Mucosa of rectum (tissue), 2 donors: Measurements from ENCODE around the gene UNC13C.

Experiments
- H3K27ac ChIP-seq, 2 donors: one replicate each; pipeline ENCODE4 v1.7.0; 2013; ENCODE audit warnings: inconsistent platforms in 2 of 2, low read depth in 2 of 2, low read length in 2 of 2
- H3K27me3 ChIP-seq, 2 donors: one replicate each; pipeline ENCODE4 v1.7.0; 2013; ENCODE audit warnings: low read length in 2 of 2; ENCODE audit not compliant: control insufficient read depth in 2 of 2, insufficient read depth in 2 of 2
- H3K36me3 ChIP-seq, 2 donors: one replicate each; pipeline ENCODE4 v1.7.0; 2013; ENCODE audit warnings: low read length in 2 of 2; ENCODE audit not compliant: control insufficient read depth in 2 of 2, insufficient read depth in 2 of 2
- H3K4me1 ChIP-seq, 2 donors: one replicate each; pipeline ENCODE4 v1.7.0; 2013; ENCODE audit warnings: low read length in 2 of 2, mild to moderate bottlenecking in 1 of 2; ENCODE audit not compliant: control insufficient read depth in 2 of 2, insufficient read depth in 2 of 2
- H3K4me3 ChIP-seq, 2 donors: one replicate each; pipeline ENCODE4 v1.7.0; 2013; ENCODE audit warnings: low read length in 2 of 2
- H3K9ac ChIP-seq, 2 donors: one replicate each; pipeline ENCODE4 v1.7.0; 2013; ENCODE audit warnings: low read length in 2 of 2, low read depth in 1 of 2, mild to moderate bottlenecking in 1 of 2
- H3K9me3 ChIP-seq, 2 donors: one replicate each; pipeline ENCODE4 v1.7.0; 2013; ENCODE audit warnings: low read length in 2 of 2; ENCODE audit not compliant: control insufficient read depth in 2 of 2
- donor health status: healthy.
- donor health status: Normal muscosa, but diverticular disease.

Gene UNC13C

GRCh38 chr15:54017251-54017650 lies 39.0 kb downstream of the UNC13C start:
- H3K36me3 ChIP-seq: no peaks in the 10 kb centered on the region
- H3K4me3 ChIP-seq: no peak overlapping the region
- H3K9ac ChIP-seq: no peak overlapping the region
- no peaks in the 10 kb centered on the region for H3K27me3 ChIP-seq
- no peaks in the 10 kb centered on the region for H3K9me3 ChIP-seq
- no peak overlapping the region for H3K27ac ChIP-seq
- no peaks in the 10 kb centered on the region for H3K4me1 ChIP-seq

GRCh38 chr15:54017959-54018358 lies 39.7 kb downstream of the UNC13C start:
- H3K27ac ChIP-seq: no peak overlapping the region
- no peaks in the 10 kb centered on the region for H3K27me3 ChIP-seq
- H3K9ac ChIP-seq: no peak overlapping the region
- H3K4me1 ChIP-seq: no peaks in the 10 kb centered on the region
- no peak overlapping the region for H3K4me3 ChIP-seq
- no peaks in the 10 kb centered on the region for H3K9me3 ChIP-seq
- no peaks in the 10 kb centered on the region for H3K36me3 ChIP-seq

- Histone ChIP-seq H3K27me3 (no peaks in the 10 kb centered on the region), H3K4me3 (no peak overlapping the region)
Measured at GRCh38 chr15:54026258-54026657, 48.0 kb downstream of the UNC13C start.

GRCh38 chr15:54026891-54027290 lies 48.6 kb downstream of the UNC13C start:
- H3K4me1 ChIP-seq: no peaks in the 10 kb centered on the region
- H3K36me3 ChIP-seq: no peaks in the 10 kb centered on the region
- H3K9me3 ChIP-seq: no peaks in the 10 kb centered on the region
- H3K9ac ChIP-seq: no peak overlapping the region
- H3K27me3 ChIP-seq: no peaks in the 10 kb centered on the region
- no peak overlapping the region for H3K4me3 ChIP-seq
- H3K27ac ChIP-seq: no peak overlapping the region

More at GRCh38 chr15:54026258-54026657, 48.0 kb downstream of the UNC13C start:
- Histone ChIP-seq H3K36me3 (no peaks in the 10 kb centered on the region), H3K27ac (no peak overlapping the region), H3K4me1 (no peaks in the 10 kb centered on the region), H3K9ac (no peak overlapping the region), H3K9me3 (no peaks in the 10 kb centered on the region)

- Histone ChIP-seq H3K27me3 (no peaks in the 10 kb centered on the region), H3K9me3 (no peaks in the 10 kb centered on the region), H3K27ac (no peak overlapping the region), H3K9ac (no peak overlapping the region), H3K4me3 (no peak overlapping the region), H3K4me1 (no peaks in the 10 kb centered on the region), H3K36me3 (no peaks in the 10 kb centered on the region)
Measured at GRCh38 chr15:54029081-54029480, 50.8 kb downstream of the UNC13C start.

GRCh38 chr15:54032066-54032465 lies 53.8 kb downstream of the UNC13C start:
- H3K9me3 ChIP-seq: no peaks in the 10 kb centered on the region

GRCh38 chr15:54033356-54033860 lies 55.2 kb downstream of the UNC13C start:
- no peak overlapping the region for H3K9ac ChIP-seq
- H3K4me1 ChIP-seq: no peaks in the 10 kb centered on the region
- no peaks in the 10 kb centered on the region for H3K27me3 ChIP-seq
- no peak overlapping the region for H3K4me3 ChIP-seq
- no peaks in the 10 kb centered on the region for H3K9me3 ChIP-seq
- H3K27ac ChIP-seq: no peak overlapping the region
- H3K36me3 ChIP-seq: no peaks in the 10 kb centered on the region

More at GRCh38 chr15:54032066-54032465, 53.8 kb downstream of the UNC13C start:
- H3K27me3 ChIP-seq: no peaks in the 10 kb centered on the region
- H3K36me3 ChIP-seq: no peaks in the 10 kb centered on the region
- H3K9ac ChIP-seq: no peak overlapping the region
- no peak overlapping the region for H3K4me3 ChIP-seq
- H3K4me1 ChIP-seq: no peaks in the 10 kb centered on the region
- H3K27ac ChIP-seq: no peak overlapping the region

GRCh38 chr15:54033869-54034458 lies 55.7 kb downstream of the UNC13C start:
- H3K36me3 ChIP-seq: no peaks in the 10 kb centered on the region

GRCh38 chr15:54035616-54036015 lies 57.4 kb downstream of the UNC13C start:
- Histone ChIP-seq H3K36me3 (no peaks in the 10 kb centered on the region), H3K27me3 (no peaks in the 10 kb centered on the region), H3K27ac (no peak overlapping the region), H3K4me1 (no peaks in the 10 kb centered on the region), H3K9ac (no peak overlapping the region), H3K4me3 (no peak overlapping the region), H3K9me3 (no peaks in the 10 kb centered on the region)

More at GRCh38 chr15:54033869-54034458, 55.7 kb downstream of the UNC13C start:
- Histone ChIP-seq H3K27ac (no peak overlapping the region), H3K9me3 (no peaks in the 10 kb centered on the region), H3K9ac (no peak overlapping the region), H3K4me1 (no peaks in the 10 kb centered on the region), H3K4me3 (no peak overlapping the region), H3K27me3 (no peaks in the 10 kb centered on the region)

- H3K4me1 ChIP-seq: no peaks in the 10 kb centered on the region
Measured at GRCh38 chr15:54045397-54045796, 67.2 kb downstream of the UNC13C start.

More at GRCh38 chr15:54045397-54045796, 67.2 kb downstream of the UNC13C start:
- Histone ChIP-seq H3K4me3 (no peak overlapping the region), H3K36me3 (no peaks in the 10 kb centered on the region), H3K27me3 (no peaks in the 10 kb centered on the region), H3K27ac (no peak overlapping the region), H3K9me3 (no peaks in the 10 kb centered on the region), H3K9ac (no peak overlapping the region)
